ENCODE measurements around the gene HLA-DMB. TPM values are rescaled to one million over a fixed set of nuclear protein-coding genes. Genes with fewer than 3 reads are reported as not detected.

HLA-DMB gene
- total and polyA plus RNA-seq, 10 of the 15 experiments (the other 5 are each of a cell fraction or from before 2014, with no cell fraction given): 114 to 173 (median 150) TPM

GRCh38 chr6:32969685-32970412 lies 29.0 kb upstream of the HLA-DMB start:
- Histone ChIP-seq H3K36me3 (ENCODE audit: control insufficient read depth in 2 of 2, insufficient read depth in 2 of 2, low read length in 1 of 2) (peaks cover 16 to 20% of the 10 kb centered on the region in 2 experiments), H2AFZ (ENCODE audit: control insufficient read depth, low read depth, low read length) (no peak overlapping the region), H3K79me2 (ENCODE audit: control insufficient read depth, insufficient read depth, low read length) (peaks cover 85% of the 10 kb centered on the region), H3K9ac (ENCODE audit: control insufficient read depth, insufficient read depth, low read length) (peak overlapping the region; percentile 100), H4K20me1 (ENCODE audit: control insufficient read depth, insufficient read depth) (peaks cover 23% of the 10 kb centered on the region), H3K4me2 (ENCODE audit: control insufficient read depth, insufficient read depth) (peak overlapping the region; percentile 68), H3K27ac (ENCODE audit: control insufficient read depth, insufficient read depth) (peak overlapping the region; percentile 100), H3K9me3 (replicated peaks; ENCODE audit: control insufficient read depth, insufficient read depth, low read length) (no peaks in the 10 kb centered on the region), H3K4me1 (ENCODE audit: control insufficient read depth, insufficient read depth, low read length) (peaks cover 8% of the 10 kb centered on the region), H3K27me3 (replicated peaks in 1 of 2; ENCODE audit: control insufficient read depth in 2 of 2, insufficient read depth in 2 of 2, low read length in 1 of 2) (no peaks in the 10 kb centered on the region), H3K4me3 (peak overlapping the region; percentile 90)
- in situ Hi-C loops (cut with MboI) (loop anchor here (25.0 kb wide), 2 partner anchors 1408 to 1692 kb away; partner anchors contain the start of gene LTA), intact Hi-C loops (cut with micrococcal nuclease; ENCODE audit: unreplicated experiment) (loop anchor here (2.0 to 5.0 kb wide), 3 partner anchors 17 to 128 kb away; partner anchors contain the start of genes HLA-DMA and PSMB8)
- whole genome bisulfite sequencing (ENCODE audit: insufficient coverage, insufficient replicate concordance, low lambda C conversion rate, missing lambda C conversion rate): 0% methylated on average over 19 of the region's 19 CpGs
- TSS peak; percentile 56 for BruUV-seq (replicated peaks)
- POLR2A ChIA-PET: interaction anchor here (0.8 to 16.6 kb wide), 17 partner anchors 9 to 131 kb away, joined by 3 to 486 read pairs (median 7); partner anchors contain the start of genes HLA-DMA, HLA-DMB, HLA-DPA1 and HLA-DPB1
- CTCF ChIA-PET: interaction anchor here (0.9 to 13.8 kb wide), 8 partner anchors 11 to 132 kb away, joined by 3 to 243 read pairs (median 24); partner anchors contain the start of genes HLA-DMA, HLA-DMB and TAP2
- DNase-seq (ENCODE audit: low read depth, low spot score) (no peak), FAIRE-seq (no peak), ATAC-seq (no peak; the same call in 2 of the 3 replicates)
- RAD21 ChIA-PET (ENCODE audit: unreplicated experiment): interaction anchor here (0.9 to 12.2 kb wide), 10 partner anchors 14 to 131 kb away, joined by 3 to 224 read pairs (median 20); partner anchors contain the start of genes HLA-DMA, HLA-DMB and TAP2
- SMC1A ChIA-PET (ENCODE audit: uncharacterized antibody, unreplicated experiment): interaction anchor here (1.8 to 17.2 kb wide), 6 partner anchors 15 to 130 kb away, joined by 7 to 347 read pairs (median 62); partner anchors contain the start of genes HLA-DMA, HLA-DMB and TAP2
- no peak for TF ChIP-seq NFXL1 (IDR thresholded peaks at IDR 0.05; ENCODE audit: borderline replicate concordance)
- TF ChIP-seq NR2C1 (IDR thresholded peaks at IDR 0.05): 0 out of 2 replicates have a peak, but pooled peaks have one; percentile 47
- TF ChIP-seq BACH1 (IDR thresholded peaks at IDR 0.05; ENCODE audit: borderline replicate concordance): peak; percentile 92
- TF ChIP-seq TBL1XR1 (IDR thresholded peaks at IDR 0.05; ENCODE audit: low read depth, low read length): no peak
- TF ChIP-seq IKZF1 (conservative IDR thresholded peaks at IDR 0.05): peak; percentile 62; the same call in 1 of the 2 replicates
- no peak for TF ChIP-seq MTA2 (IDR thresholded peaks at IDR 0.05; ENCODE audit: low read depth)
- 0 out of 2 replicates have a peak, but pooled peaks have one; percentile 7 for TF ChIP-seq EED (IDR thresholded peaks at IDR 0.05; ENCODE audit: low read depth)
- TF ChIP-seq HDAC2 (IDR thresholded peaks at IDR 0.05): no peak
- no peak for TF ChIP-seq ZZZ3 (IDR thresholded peaks at IDR 0.05; ENCODE audit: control insufficient read depth, insufficient read length, low read depth)
- no peak for TF ChIP-seq ASH2L (IDR thresholded peaks at IDR 0.05; ENCODE audit: borderline replicate concordance, low read depth)
- peak; percentile 26; the same call in 1 of the 3 replicates for TF ChIP-seq POU2F2 (IDR thresholded peaks at IDR 0.05; ENCODE audit: borderline replicate concordance, low read depth, low read length)
- TF ChIP-seq USF2 (IDR thresholded peaks at IDR 0.05; ENCODE audit: borderline replicate concordance, low read depth, low read length): no peak
- peak; percentile 15 to 19; a peak in 1 of 4 replicates for TF ChIP-seq IKZF2 (IDR thresholded peaks at IDR 0.05)
- no peak for TF ChIP-seq TCF7 (IDR thresholded peaks at IDR 0.05; ENCODE audit: borderline replicate concordance)
- TF ChIP-seq ZBTB33 (IDR thresholded peaks at IDR 0.05): no peak
- no peak for TF ChIP-seq STAT3 (IDR thresholded peaks at IDR 0.05; ENCODE audit: low read depth, low read length)
- no peak for TF ChIP-seq ATF7 (IDR thresholded peaks at IDR 0.05; ENCODE audit: low read depth)
- no peak for TF ChIP-seq BCLAF1 (IDR thresholded peaks at IDR 0.05)

All from GM12878 (cell line).